ES-I3 (cell line): ENCODE data around the gene MRPS34.

ENCODE experiments used
- H3K36me3 ChIP-seq: 2 replicates; pipeline ENCODE4 v1.6.1; 2013; ENCODE audit warnings: mild to moderate bottlenecking, low read length, control low read depth, moderate library complexity; ENCODE audit not compliant: insufficient read depth
- H3K4me1 ChIP-seq: 2 replicates; pipeline ENCODE4 v1.6.1; 2013; ENCODE audit warnings: mild to moderate bottlenecking, control low read depth, low read length; ENCODE audit not compliant: insufficient read depth
- H3K9ac ChIP-seq: 2 replicates; pipeline ENCODE4 v1.6.1; 2013; ENCODE audit warnings: low read depth, mild to moderate bottlenecking, low read length, moderate library complexity
- H3K9me3 ChIP-seq: 2 replicates; pipeline ENCODE4 v1.6.1; 2013; ENCODE audit warnings: mild to moderate bottlenecking, low read length, moderate library complexity; ENCODE audit not compliant: control insufficient read depth, insufficient read depth

Gene MRPS34

GRCh38 chr16:1731073-1731472, 41.9 kb downstream of the MRPS34 start:
- no peaks in the 10 kb centered on the region for H3K4me1 ChIP-seq
- H3K36me3 ChIP-seq, result no peaks in the 10 kb centered on the region
- no peak overlapping the region for H3K9ac ChIP-seq
- no peaks in the 10 kb centered on the region for H3K9me3 ChIP-seq

- Histone ChIP-seq H3K4me1 (no peaks in the 10 kb centered on the region), H3K36me3 (no peaks in the 10 kb centered on the region), H3K9me3 (no peaks in the 10 kb centered on the region), H3K9ac (no peak overlapping the region)
Observed at GRCh38 chr16:1729445-1729844, 43.5 kb downstream of the MRPS34 start.

GRCh38 chr16:1729026-1729425, 43.9 kb downstream of the MRPS34 start:
- Histone ChIP-seq H3K36me3 (no peaks in the 10 kb centered on the region), H3K9me3 (no peaks in the 10 kb centered on the region), H3K4me1 (no peaks in the 10 kb centered on the region), H3K9ac (no peak overlapping the region)

GRCh38 chr16:1727651-1728624, 45.0 kb downstream of the MRPS34 start:
- Histone ChIP-seq H3K4me1 (no peaks in the 10 kb centered on the region), H3K9me3 (no peaks in the 10 kb centered on the region), H3K36me3 (no peaks in the 10 kb centered on the region), H3K9ac (no peak overlapping the region)

DNA sequence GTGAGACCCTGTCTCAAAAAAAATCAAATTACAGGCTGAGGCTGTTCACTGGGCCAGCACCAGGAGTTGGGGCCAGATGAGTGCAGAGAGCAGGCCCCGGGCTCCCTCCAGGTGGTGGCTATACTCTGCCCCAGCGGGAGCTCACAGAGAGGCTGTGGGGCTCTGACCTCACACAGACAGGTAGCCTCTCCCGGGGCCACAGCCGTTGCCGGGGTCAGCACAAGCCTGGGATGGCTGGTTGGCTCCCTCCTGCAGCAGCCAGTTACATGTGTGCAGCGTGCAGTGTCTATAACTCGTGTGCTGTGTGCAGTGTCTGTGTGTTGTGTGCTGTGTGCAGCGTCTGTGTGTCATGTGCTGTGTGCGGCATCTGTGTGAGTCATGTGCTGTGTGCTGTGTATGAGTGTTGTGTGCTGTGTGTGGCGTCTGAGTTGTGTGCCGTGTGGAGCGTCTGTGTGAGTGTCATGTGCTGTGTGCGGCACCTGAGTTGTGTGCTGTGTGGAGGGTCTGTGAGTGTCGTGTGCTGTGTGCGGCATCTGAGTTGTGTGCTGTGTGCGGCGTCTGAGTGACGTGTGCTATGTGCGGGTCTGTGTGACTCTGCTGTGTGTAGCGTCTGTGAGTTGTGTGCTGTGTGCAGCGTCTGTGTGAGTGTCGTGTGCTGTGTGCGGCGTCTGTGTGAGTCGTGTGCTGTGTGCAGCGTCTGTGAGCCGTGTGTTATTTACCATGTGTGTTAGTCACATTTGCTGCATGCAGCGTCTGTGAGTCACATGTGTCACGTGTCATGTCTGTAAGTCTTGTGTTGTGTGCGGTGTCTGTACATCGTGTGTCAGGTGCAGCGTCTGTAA, 46.1 kb downstream of the MRPS34 start:
- no peaks in the 10 kb centered on the region for H3K36me3 ChIP-seq
- H3K9ac ChIP-seq, result no peak overlapping the region
- no peaks in the 10 kb centered on the region for H3K9me3 ChIP-seq
- H3K4me1 ChIP-seq, result no peaks in the 10 kb centered on the region

GRCh38 chr16:1724491-1724890, 48.4 kb downstream of the MRPS34 start:
- Histone ChIP-seq H3K4me1 (no peaks in the 10 kb centered on the region), H3K9ac (no peak overlapping the region), H3K36me3 (no peaks in the 10 kb centered on the region), H3K9me3 (no peaks in the 10 kb centered on the region)

DNA sequence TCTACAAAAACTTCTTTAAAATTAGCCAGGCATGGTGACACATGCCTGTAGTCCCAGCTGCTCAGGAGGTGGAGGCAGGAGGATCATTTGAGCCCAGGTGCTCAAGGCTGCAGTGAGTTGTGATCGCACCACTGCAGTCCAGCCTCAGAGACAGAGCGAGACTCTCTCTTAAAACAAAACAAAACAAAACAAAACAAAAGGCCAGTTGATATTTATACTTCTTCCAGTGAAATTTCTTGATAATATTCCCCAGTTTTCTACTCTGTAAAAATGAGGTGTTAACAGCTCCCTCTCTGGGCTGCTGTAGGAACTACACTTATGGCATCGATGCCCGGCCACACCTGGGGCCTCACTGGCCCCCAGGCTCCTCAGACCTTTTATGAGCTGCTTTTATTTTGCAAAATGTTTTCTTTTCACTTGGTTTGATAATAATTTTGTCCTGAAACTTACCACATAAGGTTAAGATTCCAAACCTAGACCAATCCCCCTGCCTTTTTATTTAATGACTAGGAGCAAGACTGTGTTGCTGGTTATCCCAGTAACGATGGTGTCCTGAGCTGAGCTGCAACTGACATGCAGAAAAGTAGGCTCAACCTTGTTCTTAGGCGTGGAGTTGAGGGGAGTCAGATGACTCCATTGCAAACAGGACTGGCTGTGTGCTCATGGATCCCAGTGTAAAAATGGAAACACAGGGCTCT, 49.3 kb downstream of the MRPS34 start:
- no peaks in the 10 kb centered on the region for H3K4me1 ChIP-seq
- H3K36me3 ChIP-seq, result no peaks in the 10 kb centered on the region
- no peaks in the 10 kb centered on the region for H3K9me3 ChIP-seq
- no peak overlapping the region for H3K9ac ChIP-seq
